Fibroblast of peridontal ligament (primary cell): ENCODE measurements around the gene CABLES2.

Source experiments
- DNase-seq: peaks from one replicate; pipeline ENCODE4 v3.0.0-alpha.2; 2010; ENCODE audit errors: extremely low read depth

The CABLES2 gene

GRCh38 chr20:62407221-62407992, at the start of gene CABLES2:
Gene CABLES2 (minus strand): TSS chr20:62407285. CDS start chr20:62407276, 9 bp downstream.
- DNase-seq = peak; percentile 88

- no peak for DNase-seq
Observed at GRCh38 chr20:62455929-62456328, 48.8 kb upstream of the CABLES2 start.

- no peak for DNase-seq
Observed at GRCh38 chr20:62454904-62455636, 48.0 kb upstream of the CABLES2 start.

- no peak for DNase-seq
Observed at GRCh38 chr20:62453186-62453808, 46.2 kb upstream of the CABLES2 start.

DNA sequence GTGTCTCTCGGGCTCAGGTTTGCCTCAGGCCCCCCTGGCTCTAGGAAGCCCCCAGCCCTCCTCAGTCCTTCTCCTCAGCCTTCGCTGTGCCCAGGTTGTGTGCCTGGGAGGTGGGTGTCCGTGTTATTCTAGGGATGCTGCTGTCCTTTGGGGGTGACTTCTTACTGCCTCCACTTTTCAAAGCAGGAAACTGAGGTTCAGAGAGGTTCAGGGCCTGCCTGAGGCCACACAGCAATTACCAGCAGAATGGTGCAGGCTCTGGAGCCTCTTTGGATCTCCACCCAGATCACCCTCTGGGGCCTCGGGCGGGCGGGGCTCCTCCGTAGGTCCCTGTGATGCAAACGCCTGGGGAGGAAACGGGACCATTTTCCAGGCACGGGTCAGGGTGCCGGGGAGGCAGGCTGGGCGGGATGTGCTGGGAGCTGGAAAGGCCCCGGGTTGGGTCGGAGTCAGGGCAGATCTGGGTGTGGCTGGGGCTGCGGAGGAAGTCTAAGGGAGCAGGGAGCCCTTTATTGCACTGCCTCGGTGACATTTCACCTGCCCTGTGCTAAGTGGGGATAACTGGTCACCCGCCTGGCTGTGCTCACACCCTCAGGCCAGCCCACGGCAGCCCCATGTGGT, 45.5 kb upstream of the CABLES2 start:
- DNase-seq = no peak

GRCh38 chr20:62451970-62452369, 44.9 kb upstream of the CABLES2 start:
- DNase-seq = no peak

GRCh38 chr20:62451156-62451767, 44.2 kb upstream of the CABLES2 start:
- DNase-seq = no peak

- no peak for DNase-seq
Observed at GRCh38 chr20:62449951-62450691, 43.0 kb upstream of the CABLES2 start.

DNA sequence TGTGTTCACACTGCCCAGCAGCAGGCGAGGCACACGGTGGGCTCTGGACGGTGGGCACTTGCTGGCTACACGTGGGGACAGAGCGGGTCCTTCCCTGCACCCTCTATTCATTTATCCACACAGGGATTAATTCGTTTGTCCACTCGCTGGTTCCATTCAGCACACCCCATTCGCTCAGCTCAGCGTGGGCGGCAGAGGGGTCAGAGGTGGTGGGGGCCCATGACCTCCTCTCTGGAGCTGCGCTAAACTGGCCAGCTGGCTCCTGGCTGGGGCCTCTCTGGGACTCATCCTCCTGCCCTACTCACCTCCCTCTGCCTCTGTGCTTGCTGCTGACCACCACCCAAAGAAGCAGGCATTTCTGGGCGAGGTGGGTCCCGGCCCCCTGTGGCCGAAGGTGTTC, 41.7 kb upstream of the CABLES2 start:
- no peak for DNase-seq

- no peak for DNase-seq
Observed at GRCh38 chr20:62448038-62448437, 41.0 kb upstream of the CABLES2 start.

DNA sequence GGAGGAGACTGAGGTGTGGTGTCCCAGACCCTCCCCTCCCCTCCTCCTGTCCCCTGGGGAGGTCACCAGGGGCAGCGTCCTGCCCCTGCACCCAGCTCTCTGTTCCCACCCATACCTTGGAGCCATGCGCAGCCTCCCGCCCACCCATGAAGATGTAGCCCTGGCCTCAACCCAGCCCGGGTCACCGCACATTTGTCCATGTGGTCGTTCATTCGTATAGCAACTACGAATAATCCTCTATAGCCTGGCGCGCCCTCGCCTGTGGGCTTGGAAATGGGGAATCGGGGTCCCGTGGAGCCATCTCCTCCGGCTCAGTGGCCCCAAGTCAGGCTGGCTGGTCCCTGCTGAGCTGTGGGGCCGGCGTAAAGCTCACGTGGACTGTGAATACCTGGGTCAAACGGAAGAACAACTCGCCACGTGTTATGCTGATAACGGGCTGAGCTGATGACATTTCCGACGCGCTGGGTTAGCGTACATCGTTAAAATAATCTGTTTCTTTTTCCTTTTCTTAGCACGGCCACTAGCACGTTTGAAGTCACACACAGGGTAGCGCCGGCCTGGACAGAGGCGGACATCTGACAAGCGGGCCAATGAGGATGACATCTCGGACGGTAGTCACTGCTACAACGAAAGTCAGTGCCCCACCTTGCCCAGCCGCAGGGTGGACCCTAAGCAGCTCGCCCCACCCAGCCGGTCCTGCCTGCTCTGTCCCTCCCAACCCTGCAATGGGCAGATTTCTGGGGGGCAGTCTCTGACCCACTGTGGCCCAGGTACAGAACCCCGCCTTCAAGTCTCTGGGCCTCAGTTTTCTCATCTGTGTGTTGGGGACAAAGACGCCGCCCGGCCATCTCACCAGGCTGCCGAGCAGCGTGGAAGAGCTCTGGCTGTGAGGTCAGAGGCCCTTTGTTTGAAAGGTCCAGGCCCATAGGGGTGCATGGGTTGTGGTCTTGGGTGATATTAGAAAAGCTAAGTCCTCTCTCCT, 40.1 kb upstream of the CABLES2 start:
- no peak for DNase-seq

DNA sequence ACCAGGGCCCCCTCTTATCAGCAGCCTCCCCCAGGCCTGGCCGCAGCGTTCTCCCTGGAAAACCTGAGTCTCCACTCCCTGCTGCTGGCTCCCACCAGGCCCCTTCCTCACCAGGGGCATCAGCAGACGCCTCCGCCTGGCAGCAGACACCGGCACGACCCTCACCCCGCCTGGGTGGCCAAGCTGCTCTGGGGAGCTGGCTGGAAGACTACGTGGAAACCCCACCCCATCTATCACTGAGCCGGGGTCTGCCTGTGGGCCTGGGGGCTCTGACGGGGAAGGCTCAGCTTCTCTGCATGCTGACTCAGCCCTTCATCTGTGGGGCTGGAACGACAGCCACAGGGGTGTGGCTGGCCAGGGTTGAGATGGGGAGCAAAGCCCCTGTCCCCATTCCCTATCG, 39.4 kb upstream of the CABLES2 start:
- no peak for DNase-seq

GRCh38 chr20:62445553-62446340, 38.7 kb upstream of the CABLES2 start:
- no peak for DNase-seq

DNA sequence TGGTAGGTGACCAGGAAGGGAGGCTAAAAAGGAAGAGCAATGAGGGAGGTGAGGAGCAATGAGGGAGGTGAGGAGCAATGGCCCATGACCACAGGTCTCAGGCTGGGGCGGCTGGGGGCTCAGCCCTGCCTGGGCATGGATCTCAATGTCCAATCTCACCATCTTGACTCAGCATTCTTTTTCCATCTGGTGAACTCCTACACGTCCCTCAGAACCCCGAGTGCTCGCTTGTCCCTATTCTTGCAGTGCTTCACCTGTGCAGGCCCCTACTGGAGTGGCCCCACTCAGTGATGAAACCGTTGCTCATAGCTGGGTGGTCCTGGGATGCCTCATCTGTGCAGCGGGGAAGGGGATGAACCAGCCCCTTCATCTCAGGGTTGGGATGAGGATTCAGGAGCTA, 37.2 kb upstream of the CABLES2 start:
- DNase-seq = no peak

DNA sequence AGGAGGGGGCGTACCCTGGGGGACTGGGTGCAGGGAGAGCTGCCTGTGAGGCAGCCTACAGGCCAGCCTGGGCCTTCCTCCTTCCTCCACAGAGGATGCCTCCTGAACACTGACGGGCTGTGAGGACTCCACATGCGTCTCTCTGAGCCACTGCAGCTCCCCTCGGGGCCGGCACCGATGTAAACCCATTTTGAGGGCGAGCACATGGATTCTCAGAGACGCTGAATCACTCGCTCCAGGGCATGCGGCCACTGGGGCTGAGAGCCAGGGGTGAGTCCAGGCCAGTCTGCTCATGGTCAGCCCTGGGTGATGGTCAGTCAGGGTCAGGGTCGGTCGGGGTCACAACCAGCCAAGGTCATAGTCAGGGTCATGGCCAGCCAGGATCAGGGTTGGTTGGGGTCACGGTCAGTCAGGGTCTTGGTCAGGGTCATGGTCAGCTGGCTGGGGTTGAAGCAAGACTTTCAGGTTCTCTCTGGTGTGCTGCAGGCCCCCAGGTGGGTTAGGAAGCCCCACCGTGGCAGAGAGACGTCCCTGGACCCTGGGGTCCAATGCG, 35.0 kb upstream of the CABLES2 start:
- DNase-seq = no peak

DNA sequence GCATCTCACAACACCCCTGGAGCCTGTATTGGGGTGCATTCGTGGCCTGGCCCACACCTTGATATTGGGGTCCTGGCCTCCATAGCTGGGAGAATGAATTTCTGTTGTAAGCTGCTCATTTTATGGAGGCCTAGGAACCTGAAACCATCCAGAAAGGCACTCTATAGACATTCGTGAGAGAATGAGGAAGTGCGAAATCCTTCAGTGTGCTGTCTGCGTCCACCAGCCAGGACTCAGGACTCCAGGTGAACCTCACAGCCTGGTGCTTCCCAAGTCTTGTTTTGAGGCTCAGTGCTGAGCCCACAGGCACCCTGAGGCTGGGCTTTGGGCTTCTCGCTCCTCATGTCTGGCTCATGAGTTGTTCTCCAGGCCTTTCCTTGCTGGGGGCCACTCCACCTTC, 32.1 kb upstream of the CABLES2 start:
- no peak for DNase-seq

- no peak for DNase-seq
Observed at GRCh38 chr20:62437927-62438326, 30.8 kb upstream of the CABLES2 start.

- no peak for DNase-seq
Observed at GRCh38 chr20:62437496-62437895, 30.4 kb upstream of the CABLES2 start.

GRCh38 chr20:62436692-62437091, 29.6 kb upstream of the CABLES2 start:
- no peak for DNase-seq
